ENCODE results near the gene MAST1.
A peak's percentile ranks its signal among the peaks of the same experiment; 100 is the strongest.

Gene MAST1

DNA sequence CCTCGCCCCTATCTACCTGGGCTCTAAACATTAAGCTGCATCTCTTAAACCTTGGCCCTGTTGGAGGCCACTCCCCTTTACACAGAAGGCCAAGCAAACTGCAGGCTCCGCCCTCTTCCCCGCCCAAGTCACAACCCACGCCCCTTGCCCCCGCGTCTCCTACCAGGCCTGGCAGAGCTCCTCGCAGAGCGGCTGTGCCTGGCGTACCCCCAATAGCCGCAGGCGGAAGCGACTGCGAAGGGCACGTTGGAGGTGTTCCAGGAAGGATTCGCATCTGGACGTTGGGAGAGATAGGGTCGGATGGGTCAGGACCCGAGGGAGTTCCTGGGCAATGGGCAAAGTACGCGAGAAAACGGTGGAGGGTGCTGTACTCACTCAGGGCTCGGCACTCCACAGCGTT, 9.8 kb upstream of the MAST1 start:
- Histone ChIP-seq H3K36me3 (ENCODE audit: control insufficient read depth in 1 of 2, insufficient read depth in 2 of 2, low read length in 2 of 2) (no peaks in the 10 kb centered on the region), H3K4me3 (ENCODE audit: low read depth in 1 of 2, low read length in 2 of 2) (peak overlapping the region; percentile 36 to 43), H3K27ac (ENCODE audit: low read depth, low read length) (no peak overlapping the region), H3K4me1 (ENCODE audit: control insufficient read depth in 1 of 2, insufficient read depth in 2 of 2, low read length in 2 of 2) (peaks cover 11 to 19% of the 10 kb centered on the region in 2 donors), H3K9ac (ENCODE audit: low read depth in 1 of 2, low read length in 2 of 2) (no peak overlapping the region), H3K27me3 (ENCODE audit: control insufficient read depth in 1 of 2, insufficient read depth in 2 of 2, low read length in 2 of 2) (peaks cover 37 to 42% of the 10 kb centered on the region in 2 donors), H3K9me3 (ENCODE audit: control insufficient read depth in 1 of 2, low read length in 2 of 2) (no peaks in the 10 kb centered on the region)

DNA sequence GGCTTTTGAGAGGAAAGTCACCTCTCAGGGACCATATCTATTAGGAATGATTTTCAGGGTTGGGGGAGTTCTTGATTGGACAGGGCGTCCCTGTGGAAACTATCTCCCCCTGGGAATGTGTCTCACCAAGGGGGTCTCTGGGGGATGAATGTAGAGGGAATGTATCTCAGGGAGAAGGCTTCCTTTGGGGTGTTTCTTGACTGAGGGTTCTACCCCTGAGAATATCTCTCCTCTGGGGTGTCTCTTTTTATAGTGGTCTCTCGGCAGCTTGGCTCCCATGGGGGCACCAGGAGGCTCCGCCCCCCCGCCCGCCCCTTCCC, 4.9 kb upstream of the MAST1 start:
- no peak overlapping the region for H3K9ac ChIP-seq (ENCODE audit: low read depth in 1 of 2, low read length in 2 of 2)
- no peak overlapping the region for H3K4me3 ChIP-seq (ENCODE audit: low read depth in 1 of 2, low read length in 2 of 2)
- no peaks in the 10 kb centered on the region for H3K9me3 ChIP-seq (ENCODE audit: control insufficient read depth in 1 of 2, low read length in 2 of 2)
- no peak overlapping the region for H3K27ac ChIP-seq (ENCODE audit: low read depth, low read length)
- peaks cover 9 to 21% of the 10 kb centered on the region in 2 donors for H3K4me1 ChIP-seq (ENCODE audit: control insufficient read depth in 1 of 2, insufficient read depth in 2 of 2, low read length in 2 of 2)
- peaks cover 73 to 74% of the 10 kb centered on the region in 2 donors for H3K27me3 ChIP-seq (ENCODE audit: control insufficient read depth in 1 of 2, insufficient read depth in 2 of 2, low read length in 2 of 2)
- H3K36me3 ChIP-seq (ENCODE audit: control insufficient read depth in 1 of 2, insufficient read depth in 2 of 2, low read length in 2 of 2), result no peaks in the 10 kb centered on the region

DNA sequence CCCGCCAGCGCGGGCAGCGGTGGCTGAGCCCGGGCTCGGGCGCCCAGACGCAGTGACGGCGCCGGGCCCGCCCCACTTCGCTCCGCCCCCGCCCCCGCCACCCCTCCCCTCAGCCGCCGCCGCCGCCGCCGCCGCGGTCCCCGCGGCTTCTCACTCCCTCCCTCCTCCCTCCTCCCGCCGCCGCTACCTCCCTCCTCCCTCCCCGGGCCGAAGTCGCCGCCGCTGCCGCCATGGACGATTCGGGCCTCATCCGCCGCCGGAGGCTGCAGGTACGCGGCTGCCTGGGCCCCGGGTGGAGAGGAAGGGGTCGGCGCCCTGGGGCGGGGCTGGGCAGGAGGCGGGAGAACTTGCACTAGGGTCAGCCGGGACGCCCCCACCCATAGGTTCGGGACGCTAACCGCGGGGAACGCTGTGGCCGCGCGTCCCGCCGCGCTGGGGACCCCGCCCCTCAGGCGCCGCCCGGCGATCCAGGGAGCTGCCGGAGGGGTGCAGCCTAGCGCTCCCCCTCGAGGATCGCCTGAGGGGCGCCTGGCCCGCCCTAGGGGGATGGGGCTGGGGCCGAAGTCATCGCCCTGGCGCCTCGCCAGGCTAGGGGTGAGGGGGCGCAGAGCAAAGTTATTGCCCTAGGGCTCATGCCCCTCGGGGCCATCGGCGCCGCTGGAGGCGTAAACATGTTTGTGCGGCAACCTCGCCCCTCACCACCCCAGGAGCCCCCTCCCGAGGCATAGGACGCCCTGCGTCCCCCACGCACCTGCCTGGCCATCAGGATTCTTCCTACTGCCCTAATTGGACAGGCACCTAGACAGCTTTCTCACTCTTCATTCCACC, 4.4 kb upstream of the MAST1 start:
- Histone ChIP-seq H3K9ac (ENCODE audit: low read depth in 1 of 2, low read length in 2 of 2) (no peak overlapping the region), H3K4me3 (ENCODE audit: low read depth in 1 of 2, low read length in 2 of 2) (peak overlapping the region; percentile 14 to 51), H3K27ac (ENCODE audit: low read depth, low read length) (no peak overlapping the region), H3K4me1 (ENCODE audit: control insufficient read depth in 1 of 2, insufficient read depth in 2 of 2, low read length in 2 of 2) (peaks cover 3 to 22% of the 10 kb centered on the region in 2 donors), H3K36me3 (ENCODE audit: control insufficient read depth in 1 of 2, insufficient read depth in 2 of 2, low read length in 2 of 2) (no peaks in the 10 kb centered on the region), H3K9me3 (ENCODE audit: control insufficient read depth in 1 of 2, low read length in 2 of 2) (no peaks in the 10 kb centered on the region), H3K27me3 (ENCODE audit: control insufficient read depth in 1 of 2, insufficient read depth in 2 of 2, low read length in 2 of 2) (peaks cover 72 to 77% of the 10 kb centered on the region in 2 donors)

DNA sequence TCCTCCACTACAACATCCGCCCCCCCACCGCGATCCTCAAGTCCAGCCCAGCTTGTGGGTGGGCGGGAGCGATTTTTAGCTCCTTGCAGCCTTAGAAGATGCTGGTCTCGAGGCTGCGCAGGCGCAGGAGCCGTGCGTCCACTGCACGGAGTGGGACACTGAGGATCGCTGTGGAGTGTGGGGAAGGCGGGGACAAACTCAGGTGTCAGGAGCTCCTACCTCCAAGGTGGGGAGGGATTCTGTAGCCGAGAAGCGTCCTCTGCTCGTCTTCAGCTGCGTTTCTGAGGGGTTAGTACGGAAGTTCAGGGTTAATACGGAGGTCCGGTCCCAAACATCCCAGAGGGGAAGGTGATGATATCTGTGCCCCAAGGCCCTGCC, 3.8 kb upstream of the MAST1 start, which contains the start of gene RTBDN:
RTBDN (minus strand) TSS at position 14 of the 378 bp plus-strand sequence. CDS start 4,600 bp downstream, outside the sequence.
- Histone ChIP-seq H3K27ac (ENCODE audit: low read depth, low read length) (no peak within 1 kb of the TSS), H3K4me3 (ENCODE audit: low read depth in 1 of 2, low read length in 2 of 2) (peak within 1 kb of the TSS; percentile 14 to 51)

DNA sequence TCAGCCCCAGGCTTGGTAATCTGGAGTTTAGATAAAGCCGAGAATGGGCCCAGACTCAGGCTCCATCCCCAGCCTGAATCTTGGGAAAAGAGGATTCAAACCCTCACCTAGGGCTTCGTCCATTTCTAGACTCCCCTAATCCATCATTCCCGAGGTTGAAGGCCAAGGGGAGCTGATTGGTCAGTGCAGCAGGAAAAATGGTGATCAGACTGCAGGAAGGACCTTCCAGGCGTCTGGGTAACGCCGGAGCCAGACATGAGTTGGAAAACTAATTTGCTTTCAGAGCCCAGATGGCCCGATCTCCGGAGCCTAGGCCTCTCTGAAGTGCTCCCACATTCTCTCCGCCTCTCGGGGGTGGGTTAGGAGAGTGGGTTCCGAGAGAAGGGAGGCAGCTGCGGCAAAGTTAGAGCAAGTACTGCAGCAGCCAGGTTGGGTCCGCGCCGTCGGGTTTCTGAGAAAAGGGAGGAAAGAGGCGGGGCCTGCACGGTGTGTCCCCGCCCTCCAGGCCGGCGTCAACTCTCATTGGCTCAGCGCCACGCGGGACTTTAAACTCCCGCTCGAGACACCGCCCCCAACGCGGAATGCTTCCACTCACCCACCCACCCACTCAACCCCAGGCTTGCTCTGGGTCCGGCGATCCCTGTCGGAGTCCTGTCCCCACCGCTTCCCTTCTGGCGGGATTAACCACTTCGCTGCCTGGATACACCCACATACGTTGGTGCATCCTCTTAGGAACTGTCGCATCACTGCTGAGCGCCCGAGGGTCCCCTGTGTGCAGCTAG, 3.1 kb upstream of the MAST1 start:
- H3K4me1 ChIP-seq (ENCODE audit: control insufficient read depth in 1 of 2, insufficient read depth in 2 of 2, low read length in 2 of 2), result peaks cover 3 to 22% of the 10 kb centered on the region in 2 donors
- no peak overlapping the region for H3K9ac ChIP-seq (ENCODE audit: low read depth in 1 of 2, low read length in 2 of 2)
- no peaks in the 10 kb centered on the region for H3K36me3 ChIP-seq (ENCODE audit: control insufficient read depth in 1 of 2, insufficient read depth in 2 of 2, low read length in 2 of 2)
- H3K27me3 ChIP-seq (ENCODE audit: control insufficient read depth in 1 of 2, insufficient read depth in 2 of 2, low read length in 2 of 2), result peaks cover 79 to 85% of the 10 kb centered on the region in 2 donors
- no peak overlapping the region for H3K27ac ChIP-seq (ENCODE audit: low read depth, low read length)
- no peaks in the 10 kb centered on the region for H3K9me3 ChIP-seq (ENCODE audit: control insufficient read depth in 1 of 2, low read length in 2 of 2)
- no peak overlapping the region for H3K4me3 ChIP-seq (ENCODE audit: low read depth in 1 of 2, low read length in 2 of 2)

More for the DNA sequence above, 3.8 kb upstream of the MAST1 start, which contains the start of gene RTBDN:
- Histone ChIP-seq H3K9ac (ENCODE audit: low read depth in 1 of 2, low read length in 2 of 2) (no peak within 1 kb of the TSS), H3K27me3 (ENCODE audit: control insufficient read depth in 1 of 2, insufficient read depth in 2 of 2, low read length in 2 of 2) (peaks cover 78 to 83% of the 10 kb centered on the region in 2 donors), H3K9me3 (ENCODE audit: control insufficient read depth in 1 of 2, low read length in 2 of 2) (no peaks in the 10 kb centered on the region), H3K4me1 (ENCODE audit: control insufficient read depth in 1 of 2, insufficient read depth in 2 of 2, low read length in 2 of 2) (peaks cover 3 to 22% of the 10 kb centered on the region in 2 donors), H3K36me3 (ENCODE audit: control insufficient read depth in 1 of 2, insufficient read depth in 2 of 2, low read length in 2 of 2) (no peaks in the 10 kb centered on the region)

DNA sequence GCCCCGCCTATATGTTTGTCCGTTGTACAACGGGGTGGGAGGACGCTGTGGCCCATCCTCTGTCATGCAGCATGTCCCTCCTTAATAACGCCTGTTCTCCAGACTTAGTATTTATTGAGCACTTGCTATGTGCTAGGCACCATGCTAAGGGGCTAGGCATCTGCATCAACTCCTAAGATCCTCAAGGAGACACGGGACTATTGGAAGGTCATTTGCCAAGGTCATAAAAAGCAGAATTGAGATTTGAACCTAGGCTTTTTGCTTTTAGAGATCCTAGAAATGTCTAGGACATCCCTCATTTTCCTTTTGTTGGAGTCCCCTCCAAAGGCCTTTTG, 1.8 kb upstream of the MAST1 start:
- H3K9ac ChIP-seq (ENCODE audit: low read depth in 1 of 2, low read length in 2 of 2), result no peak overlapping the region
- no peak overlapping the region for H3K4me3 ChIP-seq (ENCODE audit: low read depth in 1 of 2, low read length in 2 of 2)
- H3K9me3 ChIP-seq (ENCODE audit: control insufficient read depth in 1 of 2, low read length in 2 of 2), result no peaks in the 10 kb centered on the region
- peaks cover 82 to 87% of the 10 kb centered on the region in 2 donors for H3K27me3 ChIP-seq (ENCODE audit: control insufficient read depth in 1 of 2, insufficient read depth in 2 of 2, low read length in 2 of 2)
- H3K27ac ChIP-seq (ENCODE audit: low read depth, low read length), result no peak overlapping the region
- peaks cover 11 to 27% of the 10 kb centered on the region in 2 donors for H3K4me1 ChIP-seq (ENCODE audit: control insufficient read depth in 1 of 2, insufficient read depth in 2 of 2, low read length in 2 of 2)
- no peaks in the 10 kb centered on the region for H3K36me3 ChIP-seq (ENCODE audit: control insufficient read depth in 1 of 2, insufficient read depth in 2 of 2, low read length in 2 of 2)

DNA sequence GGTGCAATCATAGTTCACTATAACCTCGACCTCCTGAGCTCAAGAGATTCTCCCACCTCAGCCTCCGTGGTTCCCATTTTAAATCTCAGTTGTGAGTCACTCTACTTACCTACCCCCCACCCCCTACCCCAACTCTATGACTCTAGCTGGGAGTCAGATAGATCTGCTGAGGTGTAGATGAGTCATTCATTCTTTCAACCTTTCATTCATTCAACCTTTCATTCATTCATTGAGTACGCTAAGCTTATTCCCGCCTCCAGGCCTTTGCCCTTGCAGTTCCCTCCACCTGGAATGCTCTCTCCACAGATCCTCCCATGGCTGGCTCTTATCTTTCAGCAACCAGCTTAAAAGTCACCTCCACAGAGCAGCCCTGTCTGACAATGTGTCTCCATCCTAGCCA, 1.1 kb upstream of the MAST1 start:
- H3K27ac ChIP-seq (ENCODE audit: low read depth, low read length), result no peak overlapping the region
- H3K4me3 ChIP-seq (ENCODE audit: low read depth in 1 of 2, low read length in 2 of 2), result no peak overlapping the region
- peaks cover 82 to 87% of the 10 kb centered on the region in 2 donors for H3K27me3 ChIP-seq (ENCODE audit: control insufficient read depth in 1 of 2, insufficient read depth in 2 of 2, low read length in 2 of 2)

DNA sequence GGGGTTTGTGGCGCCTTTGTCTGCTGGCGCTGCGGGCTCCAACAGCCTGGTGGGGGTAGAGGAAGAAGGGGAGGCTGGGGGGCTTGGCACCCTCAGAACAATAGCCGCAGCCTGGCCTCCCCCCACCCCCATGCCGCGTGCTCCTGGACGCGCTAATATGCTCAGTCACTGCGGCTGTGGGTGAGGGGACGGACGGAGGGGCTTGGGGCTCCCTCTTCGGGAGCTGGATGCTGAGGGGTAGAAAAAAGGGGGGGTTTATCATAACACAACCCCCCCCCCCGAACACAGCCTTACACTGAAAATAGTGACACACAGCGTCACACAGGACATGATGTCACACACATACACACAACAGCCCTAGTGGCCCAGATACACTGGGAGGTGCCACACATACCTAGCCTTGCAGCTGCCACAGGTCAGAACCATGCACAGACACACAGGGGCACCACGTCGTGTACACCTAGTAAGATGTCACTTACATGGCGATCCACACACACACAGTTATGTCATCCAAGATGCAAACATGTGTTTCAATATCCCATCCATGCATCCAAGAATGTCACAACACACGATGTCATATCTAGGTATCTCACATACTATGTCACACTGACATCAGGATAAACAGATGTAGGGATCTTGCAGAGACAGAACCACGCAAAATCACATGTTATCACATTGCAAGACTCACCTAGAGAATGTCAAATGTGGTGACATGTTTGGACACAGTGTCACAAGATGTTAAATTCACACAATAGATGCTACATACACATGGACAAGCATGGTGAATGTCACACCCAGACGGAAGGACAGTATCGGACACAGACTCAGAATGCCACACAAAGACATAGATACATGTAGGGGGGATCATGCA, 806 bp downstream of the MAST1 start:
- H3K27me3 ChIP-seq (ENCODE audit: control insufficient read depth in 1 of 2, insufficient read depth in 2 of 2, low read length in 2 of 2), result peaks cover 75 to 83% of the 10 kb centered on the region in 2 donors
- no peaks in the 10 kb centered on the region for H3K36me3 ChIP-seq (ENCODE audit: control insufficient read depth in 1 of 2, insufficient read depth in 2 of 2, low read length in 2 of 2)
- H3K4me1 ChIP-seq (ENCODE audit: control insufficient read depth in 1 of 2, insufficient read depth in 2 of 2, low read length in 2 of 2), result peaks cover 8 to 16% of the 10 kb centered on the region in 2 donors
- H3K27ac ChIP-seq (ENCODE audit: low read depth, low read length), result no peak overlapping the region
- H3K9me3 ChIP-seq (ENCODE audit: control insufficient read depth in 1 of 2, low read length in 2 of 2), result no peaks in the 10 kb centered on the region
- H3K4me3 ChIP-seq (ENCODE audit: low read depth in 1 of 2, low read length in 2 of 2), result no peak overlapping the region
- H3K9ac ChIP-seq (ENCODE audit: low read depth in 1 of 2, low read length in 2 of 2), result no peak overlapping the region

More for the DNA sequence above, 1.1 kb upstream of the MAST1 start:
- Histone ChIP-seq H3K9me3 (ENCODE audit: control insufficient read depth in 1 of 2, low read length in 2 of 2) (no peaks in the 10 kb centered on the region), H3K9ac (ENCODE audit: low read depth in 1 of 2, low read length in 2 of 2) (no peak overlapping the region), H3K4me1 (ENCODE audit: control insufficient read depth in 1 of 2, insufficient read depth in 2 of 2, low read length in 2 of 2) (peaks cover 11 to 27% of the 10 kb centered on the region in 2 donors), H3K36me3 (ENCODE audit: control insufficient read depth in 1 of 2, insufficient read depth in 2 of 2, low read length in 2 of 2) (no peaks in the 10 kb centered on the region)

DNA sequence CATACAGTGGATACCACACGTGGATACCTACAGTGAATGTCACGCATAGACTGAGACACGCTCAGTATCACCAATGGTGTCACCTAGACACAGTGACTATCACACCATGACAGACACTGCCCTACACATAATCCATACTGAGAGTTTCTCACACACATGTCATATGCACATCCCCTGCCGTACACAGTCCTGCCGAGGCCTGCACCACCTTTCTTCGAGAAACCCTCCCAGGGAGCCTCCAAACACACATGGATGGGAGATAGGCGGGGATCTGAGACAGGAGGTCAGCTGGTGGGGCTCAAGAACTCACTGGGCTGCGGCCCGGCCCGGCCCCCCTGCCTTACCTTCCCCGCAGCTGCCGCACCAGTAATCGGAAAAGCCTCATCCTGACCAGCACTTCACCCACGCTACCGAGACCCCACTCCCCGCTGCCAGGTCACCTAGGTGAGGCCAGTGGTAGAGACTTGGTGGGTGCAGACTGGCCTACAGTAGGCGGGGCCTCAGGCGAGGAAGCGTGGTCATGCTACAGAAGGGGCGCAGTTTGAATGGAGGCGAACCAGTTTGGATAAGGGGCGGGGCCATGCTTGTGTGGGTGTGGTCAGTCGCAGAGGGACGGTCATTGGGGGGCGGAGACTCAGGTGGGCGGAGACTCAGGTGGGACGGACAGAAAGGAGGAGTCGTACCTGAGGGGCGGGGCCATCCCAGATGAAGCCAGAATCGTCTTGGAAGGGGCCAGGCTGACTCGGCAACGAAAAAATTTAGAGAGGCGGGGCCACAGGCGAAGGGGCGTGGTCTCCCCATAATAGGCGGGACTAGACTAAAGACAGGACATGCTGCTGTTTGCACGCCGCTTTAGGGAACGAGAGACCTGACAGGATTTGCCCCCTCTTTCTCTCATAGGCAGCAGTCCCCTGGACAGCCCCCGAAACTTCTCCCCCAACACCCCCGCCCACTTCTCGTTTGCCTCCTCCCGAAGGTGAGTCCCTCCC, 2.1 kb downstream of the MAST1 start:
- Histone ChIP-seq H3K27me3 (ENCODE audit: control insufficient read depth in 1 of 2, insufficient read depth in 2 of 2, low read length in 2 of 2) (peaks cover 64 to 75% of the 10 kb centered on the region in 2 donors), H3K4me3 (ENCODE audit: low read depth in 1 of 2, low read length in 2 of 2) (peak overlapping the region in 1 of 2 donors; percentile 58), H3K9ac (ENCODE audit: low read depth in 1 of 2, low read length in 2 of 2) (no peak overlapping the region), H3K4me1 (ENCODE audit: control insufficient read depth in 1 of 2, insufficient read depth in 2 of 2, low read length in 2 of 2) (peaks cover 8 to 16% of the 10 kb centered on the region in 2 donors), H3K27ac (ENCODE audit: low read depth, low read length) (no peak overlapping the region), H3K9me3 (ENCODE audit: control insufficient read depth in 1 of 2, low read length in 2 of 2) (no peaks in the 10 kb centered on the region), H3K36me3 (ENCODE audit: control insufficient read depth in 1 of 2, insufficient read depth in 2 of 2, low read length in 2 of 2) (no peaks in the 10 kb centered on the region)
